GM12878 (cell line): Measurements from ENCODE around the gene NSL1. TPM values are rescaled to one million over a fixed set of nuclear protein-coding genes. Genes with fewer than 3 reads are reported as not detected.

ENCODE experiments used
- ATF7 ChIP-seq: fragments of 450-650 bp; IDR thresholded peaks from 2 replicates; pipeline ENCODE4 v1.6.1; 2016; ENCODE audit warnings: low read depth, mild to moderate bottlenecking
- BHLHE40 ChIP-seq, 2 experiments: fragments of 450-650 bp in 1 of 2; IDR thresholded peaks; 2 replicates each; pipeline ENCODE4 v1.6.1; 2011 to 2017; ENCODE audit warnings: low read depth in 2 of 2, borderline replicate concordance in 1 of 2, improper control_type of control experiment in 1 of 2, low read length in 1 of 2, mild to moderate bottlenecking in 1 of 2
- CBX5 ChIP-seq: sonication (generic); IDR thresholded peaks from 2 replicates; pipeline ENCODE4 v1.6.1; 2016; ENCODE audit warnings: low read depth, moderate library complexity, mild to moderate bottlenecking, inconsistent platforms
- CHD1 ChIP-seq: IDR thresholded peaks from 2 replicates; pipeline ENCODE4 v1.6.1; 2012; ENCODE audit warnings: low read depth, low read length, improper control_type of control experiment
- EGR1 ChIP-seq, 2 experiments: IDR thresholded peaks; 1 replicate in 1 of 2; 2 replicates in 1 of 2; pipeline ENCODE4 v1.6.1; 2011 to 2012; ENCODE audit warnings: low read depth in 2 of 2, low read length in 2 of 2, borderline replicate concordance in 1 of 2, mild to moderate bottlenecking in 1 of 2, moderate library complexity in 1 of 2
- GABPA ChIP-seq: IDR thresholded peaks from 2 replicates; pipeline ENCODE4 v1.6.1; 2014; ENCODE audit warnings: antibody characterized with exemption, low read depth, mild to moderate bottlenecking, inconsistent platforms
- GATAD2B ChIP-seq: fragments of 450-650 bp; conservative IDR thresholded peaks from 2 replicates; pipeline ENCODE4 v1.6.1; 2017; ENCODE audit warnings: low read depth, mild to moderate bottlenecking, moderate library complexity
- HCFC1 ChIP-seq: fragments of 150-350 bp; IDR thresholded peaks from 2 replicates; pipeline ENCODE4 v1.6.1; 2014; ENCODE audit warnings: low read length
- HDGF ChIP-seq: fragments of 450-650 bp; IDR thresholded peaks from 2 replicates; pipeline ENCODE4 v1.6.1; 2016; ENCODE audit warnings: antibody characterized with exemption
- KAT2A ChIP-seq: conservative IDR thresholded peaks from 2 replicates; pipeline ENCODE4 v1.6.1; 2011; ENCODE audit warnings: low read depth, low read length; ENCODE audit not compliant: control insufficient read depth
- MAX ChIP-seq: IDR thresholded peaks from 2 replicates; pipeline ENCODE4 v1.6.1; 2012; ENCODE audit warnings: low read depth, low read length, improper control_type of control experiment
- MTA3 ChIP-seq: IDR thresholded peaks from 2 replicates; pipeline ENCODE4 v1.6.1; 2012; ENCODE audit warnings: low read length, inconsistent platforms, borderline replicate concordance
- NFIC ChIP-seq: IDR thresholded peaks from 2 replicates; pipeline ENCODE4 v1.6.1; 2012; ENCODE audit warnings: low read depth, mild to moderate bottlenecking, inconsistent platforms, low read length, moderate library complexity
- NR2C2 ChIP-seq: IDR thresholded peaks from 2 replicates; pipeline ENCODE4 v1.6.1; 2011; ENCODE audit warnings: borderline replicate concordance, low read depth; ENCODE audit not compliant: control insufficient read depth, insufficient read length
- NRF1 ChIP-seq: conservative IDR thresholded peaks from 2 replicates; pipeline ENCODE4 v1.6.1; 2011; ENCODE audit warnings: mild to moderate bottlenecking, low read depth, low read length, improper control_type of control experiment
- PKNOX1 ChIP-seq: fragments of 450-650 bp; IDR thresholded peaks from 2 replicates; pipeline ENCODE4 v1.6.1; 2016; ENCODE audit warnings: mild to moderate bottlenecking
- POU2F2 ChIP-seq: IDR thresholded peaks from 3 replicates; pipeline ENCODE4 v1.6.1; 2011; ENCODE audit warnings: low read depth, mild to moderate bottlenecking, low read length, borderline replicate concordance
- PRDM15 ChIP-seq: fragments of 450-650 bp; formaldehyde crosslinking; IDR thresholded peaks from 2 replicates; pipeline ENCODE4 v1.4.0; 2020; ENCODE audit warnings: mild to moderate bottlenecking, moderate library complexity
- RUNX3 ChIP-seq: IDR thresholded peaks from 2 replicates; pipeline ENCODE4 v1.6.1; 2012; ENCODE audit warnings: low read length, inconsistent platforms
- SUPT20H ChIP-seq: IDR thresholded peaks from 2 replicates; pipeline ENCODE4 v1.6.1; 2011; ENCODE audit warnings: low read depth, mild to moderate bottlenecking, low read length, moderate library complexity, borderline replicate concordance; ENCODE audit not compliant: control insufficient read depth
- TCF12 ChIP-seq: IDR thresholded peaks from 2 replicates; pipeline ENCODE4 v1.6.1; 2011; ENCODE audit warnings: low read depth, mild to moderate bottlenecking, low read length
- USF2 ChIP-seq: IDR thresholded peaks from 2 replicates; pipeline ENCODE4 v1.6.1; 2011; ENCODE audit warnings: low read depth, low read length, improper control_type of control experiment, borderline replicate concordance
- ZNF207 ChIP-seq: fragments of 450-650 bp; IDR thresholded peaks from 2 replicates; pipeline ENCODE4 v1.6.1; 2014; ENCODE audit warnings: antibody characterized with exemption, mild to moderate bottlenecking, borderline replicate concordance
- ZNF217 ChIP-seq: fragments of 450-650 bp; IDR thresholded peaks from 2 replicates; pipeline ENCODE4 v1.6.1; 2017; ENCODE audit warnings: antibody characterized with exemption, mild to moderate bottlenecking
- ZSCAN29 ChIP-seq: fragments of 450-650 bp; IDR thresholded peaks from 2 replicates; pipeline ENCODE4 v1.6.1; 2017; ENCODE audit warnings: mild to moderate bottlenecking, moderate library complexity
- polyA plus RNA-seq, 11 experiments: library from polyadenylated mRNA; depleted of rRNA in 4 of 11; unstranded in 6 of 11; stranded (reverse) in 5 of 11; fragments of >200 nt; fragmentation: Nextera tagmentation in 4 of 11; fragmentation: Illumina TruSeq in 1 of 11; extraction: Ambion mirVana in 4 of 11; extraction: Trizol in 1 of 11; gene quantifications; 1 replicate in 1 of 11; 2 replicates in 10 of 11; pipeline versions ENCODE4 v1.2.1 to v1.2.3, GENCODE V29; 2011 to 2016; ENCODE audit warnings: inconsistent platforms in 2 of 11, missing spikeins in 2 of 11, low read depth in 1 of 11
- total RNA-seq, 4 experiments: library from RNA; depleted of rRNA in 3 of 4; stranded (reverse); fragments of >200 nt in 3 of 4; fragmentation: Illumina TruSeq in 1 of 4; extraction: Trizol in 1 of 4; gene quantifications; 2 replicates each; pipeline versions ENCODE4 v1.2.1 to v1.2.3, GENCODE V29; 2013 to 2021

NSL1 gene
- total and polyA plus RNA-seq, 10 of the 15 experiments (the other 5 are each of a cell fraction or from before 2014, with no cell fraction given) = 36.7 to 74.2 (median 46.4) TPM

GRCh38 chr1:212678456-212679410, 112.8 kb downstream of the NSL1 start (continued):
- TF ChIP-seq PKNOX1 (peak; percentile 29; the same call in 1 of the 2 replicates), NFIC (peak; percentile 99), SUPT20H (no peak), ZNF207 (no peak), EGR1 (IDR thresholded peaks at IDR 0.05; ENCODE audit: borderline replicate concordance in 1 of 2, low read depth in 2 of 2, low read length in 2 of 2) (peak in 1 of 2 experiments; percentile 68; a peak in 1 of 3 replicates), HDGF (peak; percentile 64; the same call in 1 of the 2 replicates), POU2F2 (peak; percentile 74; the same call in 2 of the 3 replicates), NR2C2 (no peak), TCF12 (peak; percentile 72), USF2 (no peak), ZSCAN29 (no peak), CBX5 (peak; percentile 85), HCFC1 (no peak), KAT2A (no peak), ZNF217 (peak; percentile 79; the same call in 1 of the 2 replicates), BHLHE40 (IDR thresholded peaks at IDR 0.05; ENCODE audit: borderline replicate concordance in 1 of 2, low read depth in 2 of 2, low read length in 1 of 2) (peak; percentile 72 to 79), GATAD2B (peak; percentile 89; the same call in 1 of the 2 replicates), PRDM15 (CRISPR knock-in tag) (no peak), MTA3 (peak; percentile 98), NRF1 (no peak), MAX (no peak), RUNX3 (peak; percentile 93), CHD1 (no peak), ATF7 (peak; percentile 75), GABPA (peak; percentile 60)
